GM18861 (cell line): ENCODE results near the gene ABCD3.
"Not testable (repeated sequence)": the region's sequence is repeated elsewhere in the genome, so short reads cannot be mapped to it uniquely, and the experiment has no call there.

Experiments used
- ATAC-seq: cut with Tn5 transposase; IDR thresholded peaks from one replicate; pipeline ENCODE4 v1.9.1; 2021; ENCODE audit not compliant: unreplicated experiment

Gene ABCD3

GRCh38 chr1:94417978-94418663 lies at the start of gene ABCD3:
ABCD3 (plus strand) TSS chr1:94418389; CDS start chr1:94418479, 90 bp downstream.
- ATAC-seq = peak; percentile 96

- ATAC-seq = not testable (repeated sequence)
Measured at GRCh38 chr1:94372771-94373170, 45.4 kb upstream of the ABCD3 start.

- not testable (repeated sequence) for ATAC-seq
Measured at GRCh38 chr1:94373311-94373710, 44.9 kb upstream of the ABCD3 start.

GRCh38 chr1:94375666-94376065 lies 42.5 kb upstream of the ABCD3 start:
- ATAC-seq = not testable (repeated sequence)

GRCh38 chr1:94378493-94378892 lies 39.7 kb upstream of the ABCD3 start:
- ATAC-seq = not testable (repeated sequence)

- ATAC-seq = no peak
Measured at GRCh38 chr1:94379615-94380014, 38.6 kb upstream of the ABCD3 start.

GRCh38 chr1:94382201-94382600 lies 36.0 kb upstream of the ABCD3 start:
- ATAC-seq = no peak

- no peak for ATAC-seq
Measured at GRCh38 chr1:94383966-94384408, 34.2 kb upstream of the ABCD3 start.

GRCh38 chr1:94384485-94385265 lies 33.5 kb upstream of the ABCD3 start:
- ATAC-seq = no peak

- no peak for ATAC-seq
Measured at GRCh38 chr1:94385308-94385929, 32.8 kb upstream of the ABCD3 start.

GRCh38 chr1:94389298-94389697 lies 28.9 kb upstream of the ABCD3 start:
- ATAC-seq = no peak

GRCh38 chr1:94394247-94394646 lies 23.9 kb upstream of the ABCD3 start:
- no peak for ATAC-seq

- no peak for ATAC-seq
Measured at GRCh38 chr1:94395231-94395630, 23.0 kb upstream of the ABCD3 start.

- ATAC-seq = no peak
Measured at GRCh38 chr1:94395748-94396309, 22.4 kb upstream of the ABCD3 start.

- no peak for ATAC-seq
Measured at GRCh38 chr1:94396356-94397010, 21.7 kb upstream of the ABCD3 start.

- ATAC-seq = no peak
Measured at GRCh38 chr1:94398356-94398755, 19.8 kb upstream of the ABCD3 start.

GRCh38 chr1:94399453-94399852 lies 18.7 kb upstream of the ABCD3 start:
- no peak for ATAC-seq

- no peak for ATAC-seq
Measured at GRCh38 chr1:94401206-94401605, 17.0 kb upstream of the ABCD3 start.

GRCh38 chr1:94406446-94406845 lies 11.7 kb upstream of the ABCD3 start:
- ATAC-seq = no peak

GRCh38 chr1:94408104-94408830 lies 9.9 kb upstream of the ABCD3 start:
- no peak for ATAC-seq
